Liver (tissue), 9 donors: ENCODE measurements around the gene NGFR. TPM values are rescaled to one million over a fixed set of nuclear protein-coding genes. Genes with fewer than 3 reads are reported as not detected.

Experiments used
- DNase-seq: peaks from one replicate; pipeline ENCODE4 v3.0.0-alpha.2; 2017; ENCODE audit warnings: low spot score
- H3K27ac ChIP-seq, 2 donors: one replicate each; pipeline ENCODE4 v1.7.0; 2013; ENCODE audit warnings: inconsistent platforms in 2 of 2, low read length in 2 of 2, control low read depth in 1 of 2, low read depth in 1 of 2, mild to moderate bottlenecking in 1 of 2
- H3K27me3 ChIP-seq, 4 donors: one replicate each; pipeline versions ENCODE4 v1.6.1 to v1.7.0; 2013; ENCODE audit warnings: low read length in 3 of 4, inconsistent platforms in 1 of 4, mild to moderate bottlenecking in 1 of 4, moderate library complexity in 1 of 4; ENCODE audit not compliant: control insufficient read depth in 4 of 4, insufficient read depth in 4 of 4
- H3K36me3 ChIP-seq, 4 donors: one replicate each; pipeline versions ENCODE4 v1.6.1 to v1.7.0; 2013; ENCODE audit warnings: low read length in 3 of 4, mild to moderate bottlenecking in 3 of 4, low read depth in 1 of 4, moderate library complexity in 1 of 4; ENCODE audit not compliant: control insufficient read depth in 4 of 4, insufficient read depth in 3 of 4
- H3K4me1 ChIP-seq, 4 donors: one replicate each; pipeline versions ENCODE4 v1.6.1 to v1.7.0; 2013; ENCODE audit warnings: low read length in 3 of 4, mild to moderate bottlenecking in 3 of 4, moderate library complexity in 1 of 4; ENCODE audit not compliant: control insufficient read depth in 4 of 4, insufficient read depth in 4 of 4
- H3K4me3 ChIP-seq, 3 donors: one replicate each; pipeline versions ENCODE4 v1.6.1 to v1.7.0; 2013; ENCODE audit warnings: low read length in 3 of 3, control low read depth in 1 of 3, low read depth in 1 of 3, mild to moderate bottlenecking in 1 of 3
- H3K9ac ChIP-seq, 2 donors: one replicate each; pipeline ENCODE4 v1.7.0; 2013; ENCODE audit warnings: low read length in 2 of 2, mild to moderate bottlenecking in 2 of 2, moderate library complexity in 2 of 2, control low read depth in 1 of 2, low read depth in 1 of 2
- H3K9me3 ChIP-seq, 4 donors: one replicate each; pipeline versions ENCODE4 v1.6.1 to v1.7.0; 2013; ENCODE audit warnings: low read length in 3 of 4; ENCODE audit not compliant: control insufficient read depth in 4 of 4
- ATF3 ChIP-seq: IDR thresholded peaks from 2 replicates; pipeline ENCODE4 v1.6.1; 2016; ENCODE audit warnings: antibody characterized with exemption
- CTCF ChIP-seq: fragments of 150-350 bp; IDR thresholded peaks from 2 replicates; pipeline ENCODE4 v1.5.1; 2017; ENCODE audit warnings: improper control_type of control experiment, low read depth, low read length; ENCODE audit not compliant: missing input control
- EGR1 ChIP-seq, 2 donors: IDR thresholded peaks; 2 replicates each; pipeline ENCODE4 v1.6.1; 2016 to 2018; ENCODE audit warnings: antibody characterized with exemption in 2 of 2, low read depth in 2 of 2
- FOXA1 ChIP-seq: IDR thresholded peaks from 2 replicates; pipeline ENCODE4 v1.6.1; 2016; ENCODE audit warnings: antibody characterized with exemption
- FOXA2 ChIP-seq: IDR thresholded peaks from 2 replicates; pipeline ENCODE4 v1.6.1; 2016; ENCODE audit warnings: antibody characterized with exemption
- GABPA ChIP-seq, 2 donors: IDR thresholded peaks in 1 of 2; conservative IDR thresholded peaks in 1 of 2; 2 replicates each; pipeline ENCODE4 v1.6.1; 2016; ENCODE audit warnings: antibody characterized with exemption in 2 of 2, mild to moderate bottlenecking in 1 of 2, moderate library complexity in 1 of 2
- HNF4A ChIP-seq, 2 donors: conservative IDR thresholded peaks; 2 replicates each; pipeline ENCODE4 v1.6.1; 2016; ENCODE audit warnings: antibody characterized with exemption in 2 of 2, mild to moderate bottlenecking in 2 of 2
- HNF4G ChIP-seq: IDR thresholded peaks from 2 replicates; pipeline ENCODE4 v1.6.1; 2016; ENCODE audit warnings: antibody characterized with exemption
- JUND ChIP-seq, 2 donors: IDR thresholded peaks; 2 replicates each; pipeline ENCODE4 v1.6.1; 2016; ENCODE audit warnings: antibody characterized with exemption in 2 of 2
- MAX ChIP-seq: IDR thresholded peaks from 2 replicates; pipeline ENCODE4 v1.6.1; 2016; ENCODE audit warnings: antibody characterized with exemption
- NR2F2 ChIP-seq: IDR thresholded peaks from 2 replicates; pipeline ENCODE4 v1.6.1; 2016; ENCODE audit warnings: antibody characterized with exemption
- RAD21 ChIP-seq, 2 donors: IDR thresholded peaks; 2 replicates each; pipeline ENCODE4 v1.6.1; 2016; ENCODE audit warnings: antibody characterized with exemption in 2 of 2, mild to moderate bottlenecking in 2 of 2
- REST ChIP-seq: IDR thresholded peaks from 2 replicates; pipeline ENCODE4 v1.6.1; 2016; ENCODE audit warnings: antibody characterized with exemption, mild to moderate bottlenecking
- RXRA ChIP-seq, 2 donors: IDR thresholded peaks; 2 replicates each; pipeline ENCODE4 v1.6.1; 2017 to 2018; ENCODE audit warnings: antibody characterized with exemption in 2 of 2, mild to moderate bottlenecking in 1 of 2
- SP1 ChIP-seq: IDR thresholded peaks from 2 replicates; pipeline ENCODE4 v1.6.1; 2018; ENCODE audit warnings: antibody characterized with exemption, mild to moderate bottlenecking
- TAF1 ChIP-seq: conservative IDR thresholded peaks from 2 replicates; pipeline ENCODE4 v1.6.1; 2016; ENCODE audit warnings: antibody characterized with exemption, mild to moderate bottlenecking
- YY1 ChIP-seq: IDR thresholded peaks from 2 replicates; pipeline ENCODE4 v1.6.1; 2016; ENCODE audit warnings: antibody characterized with exemption, mild to moderate bottlenecking
- ZBTB33 ChIP-seq: IDR thresholded peaks from 2 replicates; pipeline ENCODE4 v1.6.1; 2016; ENCODE audit warnings: antibody characterized with exemption
- WGBS: extraction: QIAGEN DNeasy Blood & Tissue Kit; methylation state at CpG from one replicate; pipeline ENCODE4 v1.1.7; 2013; 5-methylcytosine and 5-hydroxymethylcytosine counted together
- polyA plus RNA-seq, 2 donors: library from polyadenylated mRNA; stranded (reverse) in 1 of 2; unstranded in 1 of 2; fragments of 200-250 nt in 1 of 2; fragments of >200 nt in 1 of 2; fragmentation: Nextera tagmentation in 1 of 2; extraction: Ambion mirVana in 1 of 2; gene quantifications; one replicate each; pipeline versions ENCODE4 v1.2.1 to v1.2.3, GENCODE V29; 2013 to 2015
- total RNA-seq, 2 donors: library from RNA; depleted of rRNA; stranded (reverse); fragments of >200 nt; gene quantifications; one replicate each; pipeline ENCODE4 v1.2.3, GENCODE V29; 2014
- donor health status: healthy.
- donor health status: healthy.
- donor health status: healthy.
- donor health status: healthy.
- donor health status: healthy.

Gene NGFR
- total and polyA plus RNA-seq, 4 donors = 6.9 to 11.0 (median 10.5) TPM

- no peak for TF ChIP-seq HNF4A (conservative IDR thresholded peaks at IDR 0.05)
- TF ChIP-seq YY1 = no peak
- TF ChIP-seq RXRA (IDR thresholded peaks at IDR 0.05) = no peak
- no peak for TF ChIP-seq CTCF
- TF ChIP-seq HNF4G = no peak
- TF ChIP-seq TAF1 = no peak
- no peak for TF ChIP-seq FOXA1
- no peak for TF ChIP-seq ATF3
- TF ChIP-seq JUND (IDR thresholded peaks at IDR 0.05) = no peak
- no peak overlapping the region for H3K9ac ChIP-seq
- H3K27me3 ChIP-seq = no peaks in the 10 kb centered on the region
- 76% methylated on average over 7 of the region's 7 CpGs for WGBS
- no peaks in the 10 kb centered on the region for H3K36me3 ChIP-seq
- no peak overlapping the region for H3K4me3 ChIP-seq
- H3K27ac ChIP-seq = no peak overlapping the region
- H3K9me3 ChIP-seq = no peaks in the 10 kb centered on the region
- peaks cover 3 to 15% (median 10%) of the 10 kb centered on the region in 4 donors for H3K4me1 ChIP-seq
- DNase-seq = no peak
These were observed 24.7 kb downstream of the NGFR start for GRCh38 chr17:49519781-49520180.

GRCh38 chr17:49520386-49521087 lies 25.4 kb downstream of the NGFR start:
- H3K27me3 ChIP-seq = no peaks in the 10 kb centered on the region
- H3K36me3 ChIP-seq = no peaks in the 10 kb centered on the region
- H3K9me3 ChIP-seq = no peaks in the 10 kb centered on the region
- TF ChIP-seq NR2F2 (no peak), JUND (IDR thresholded peaks at IDR 0.05) (no peak), FOXA1 (no peak), REST (no peak), HNF4G (no peak), ZBTB33 (no peak), RXRA (IDR thresholded peaks at IDR 0.05) (no peak), EGR1 (IDR thresholded peaks at IDR 0.05; ENCODE audit: low read depth in 2 of 2) (no peak), CTCF (no peak), GABPA (IDR thresholded peaks at IDR 0.05 in 1 of 2, conservative IDR thresholded peaks at IDR 0.05 in 1 of 2) (no peak), FOXA2 (no peak), MAX (no peak), RAD21 (IDR thresholded peaks at IDR 0.05) (no peak), YY1 (no peak), ATF3 (no peak), HNF4A (conservative IDR thresholded peaks at IDR 0.05) (no peak), SP1 (no peak), TAF1 (no peak)
- no peak for DNase-seq
- 88% methylated on average over 10 of the region's 10 CpGs for WGBS
- no peak overlapping the region for H3K27ac ChIP-seq
- H3K4me1 ChIP-seq = peaks cover 1 to 10% (median 5%) of the 10 kb centered on the region in 4 donors
- H3K9ac ChIP-seq = no peak overlapping the region
- no peak overlapping the region for H3K4me3 ChIP-seq
